WTC11 (cell line): ENCODE measurements around the gene SUPT4H1. TPM values are rescaled to one million over a fixed set of nuclear protein-coding genes. Genes with fewer than 3 reads are reported as not detected.

Experiments used
- ATAC-seq: fragments of 200-7000 bp; cut with Tn5 transposase; 2 replicates; pipeline ENCODE4 v1.10.0; 2021; ENCODE audit warnings: mild to moderate bottlenecking, moderate library complexity
- CTCF ChIA-PET: fragments of 300-600 bp; sonication (Branson Sonifier 250); formaldehyde crosslinking; loops from one replicate; lab custom pipeline; 2021; ENCODE audit warnings: antibody characterized with exemption; lab: Charles Lee
- POLR2A ChIA-PET: fragments of 350-600 bp; sonication (Branson Sonifier 250); formaldehyde crosslinking; loops from one replicate; lab custom pipeline; 2021; ENCODE audit warnings: antibody characterized with exemption; lab: Charles Lee
- DNase-seq: peaks from one replicate; pipeline ENCODE4 v3.0.0; 2021; ENCODE audit warnings: low spot score
- H3K27ac Mint-ChIP-seq: 2 replicates; pipeline ENCODE4 v1.8.0; 2021; ENCODE audit warnings: mixed read lengths
- H3K27me3 Mint-ChIP-seq: 2 replicates; pipeline ENCODE4 v1.8.0; 2021; ENCODE audit warnings: low read depth, mild to moderate bottlenecking, moderate library complexity, mixed read lengths
- H3K36me3 Mint-ChIP-seq: 2 replicates; pipeline ENCODE4 v1.8.0; 2021; ENCODE audit warnings: mixed read lengths
- H3K4me1 Mint-ChIP-seq: 2 replicates; pipeline ENCODE4 v1.8.0; 2022; ENCODE audit warnings: mixed read lengths
- H3K4me3 Mint-ChIP-seq: 2 replicates; pipeline ENCODE4 v1.8.0; 2021; ENCODE audit warnings: mild to moderate bottlenecking, moderate library complexity, mixed read lengths
- H3K9me3 Mint-ChIP-seq: 2 replicates; pipeline ENCODE4 v1.8.0; 2021; ENCODE audit warnings: mixed read lengths
- AFF4 ChIP-seq: sonication (generic); formaldehyde crosslinking; IDR thresholded peaks from 2 replicates; pipeline ENCODE4 v1.8.1; 2023; ENCODE audit warnings: mild to moderate bottlenecking, missing genetic modification reagents, borderline replicate concordance
- ATF1 ChIP-seq: sonication (generic); formaldehyde crosslinking; IDR thresholded peaks from 2 replicates; pipeline ENCODE4 v1.8.1; 2023; ENCODE audit warnings: mild to moderate bottlenecking, moderate library complexity, missing genetic modification reagents
- EMX1 ChIP-seq: fragments of 250-450 bp; sonication (Bioruptor Pico); IDR thresholded peaks from 2 replicates; pipeline ENCODE4 v1.8.0; 2021; ENCODE audit warnings: mild to moderate bottlenecking
- FOXP1 ChIP-seq: sonication (generic); formaldehyde crosslinking; IDR thresholded peaks from 2 replicates; pipeline ENCODE4 v1.8.0; 2022; ENCODE audit warnings: missing genetic modification reagents, mild to moderate bottlenecking, moderate library complexity, borderline replicate concordance
- JAZF1 ChIP-seq: fragments of 250-450 bp; sonication (Bioruptor Pico); IDR thresholded peaks from 2 replicates; pipeline ENCODE4 v1.9.0; 2021; ENCODE audit warnings: moderate library complexity, mild to moderate bottlenecking, inconsistent platforms
- MYBL2 ChIP-seq: sonication (generic); formaldehyde crosslinking; IDR thresholded peaks from 2 replicates; pipeline ENCODE4 v1.8.1; 2023; ENCODE audit warnings: mild to moderate bottlenecking, moderate library complexity, missing genetic modification reagents
- PRRX2 ChIP-seq: fragments of 250-450 bp; sonication (Bioruptor Pico); IDR thresholded peaks from 2 replicates; pipeline ENCODE4 v1.8.0; 2021; ENCODE audit warnings: mild to moderate bottlenecking
- TCF7 ChIP-seq: sonication (generic); formaldehyde crosslinking; IDR thresholded peaks from 2 replicates; pipeline ENCODE4 v1.8.0; 2022; ENCODE audit warnings: mild to moderate bottlenecking, low read depth, missing genetic modification reagents, moderate library complexity
- USF2 ChIP-seq: sonication (generic); formaldehyde crosslinking; IDR thresholded peaks from 2 replicates; pipeline ENCODE4 v1.8.1; 2023; ENCODE audit warnings: mild to moderate bottlenecking, missing genetic modification reagents, moderate library complexity
- ZNF138 ChIP-seq: sonication (generic); formaldehyde crosslinking; conservative IDR thresholded peaks from 2 replicates; pipeline ENCODE4 v1.8.1; 2022; ENCODE audit warnings: mild to moderate bottlenecking, moderate library complexity, missing genetic modification reagents
- ZNF232 ChIP-seq: sonication (generic); formaldehyde crosslinking; IDR thresholded peaks from 2 replicates; pipeline ENCODE4 v1.8.0; 2022; ENCODE audit warnings: mild to moderate bottlenecking, missing genetic modification reagents
- ZNF396 ChIP-seq: fragments of 250-450 bp; sonication (Bioruptor Pico); IDR thresholded peaks from 2 replicates; pipeline ENCODE4 v1.8.0; 2021; ENCODE audit warnings: mild to moderate bottlenecking, moderate library complexity, borderline replicate concordance
- total RNA-seq: library from RNA; stranded (reverse); gene quantifications from 3 replicates; pipeline ENCODE4 v1.2.3, GENCODE V29; 2021
- TF ChIP-seq, protein P1 (sequence below): sonication (generic); formaldehyde crosslinking; IDR thresholded peaks from 2 replicates; pipeline ENCODE4 v1.8.0; 2022; ENCODE audit warnings: mild to moderate bottlenecking, missing genetic modification reagents
- TF ChIP-seq, protein P2 (sequence below): fragments of 250-450 bp; sonication (Bioruptor Pico); IDR thresholded peaks from 2 replicates; pipeline ENCODE4 v1.9.0; 2021; ENCODE audit warnings: mild to moderate bottlenecking, borderline replicate concordance

The SUPT4H1 gene
- total RNA-seq, 1 experiment from 2014 or later = 85.5 TPM

DNA sequence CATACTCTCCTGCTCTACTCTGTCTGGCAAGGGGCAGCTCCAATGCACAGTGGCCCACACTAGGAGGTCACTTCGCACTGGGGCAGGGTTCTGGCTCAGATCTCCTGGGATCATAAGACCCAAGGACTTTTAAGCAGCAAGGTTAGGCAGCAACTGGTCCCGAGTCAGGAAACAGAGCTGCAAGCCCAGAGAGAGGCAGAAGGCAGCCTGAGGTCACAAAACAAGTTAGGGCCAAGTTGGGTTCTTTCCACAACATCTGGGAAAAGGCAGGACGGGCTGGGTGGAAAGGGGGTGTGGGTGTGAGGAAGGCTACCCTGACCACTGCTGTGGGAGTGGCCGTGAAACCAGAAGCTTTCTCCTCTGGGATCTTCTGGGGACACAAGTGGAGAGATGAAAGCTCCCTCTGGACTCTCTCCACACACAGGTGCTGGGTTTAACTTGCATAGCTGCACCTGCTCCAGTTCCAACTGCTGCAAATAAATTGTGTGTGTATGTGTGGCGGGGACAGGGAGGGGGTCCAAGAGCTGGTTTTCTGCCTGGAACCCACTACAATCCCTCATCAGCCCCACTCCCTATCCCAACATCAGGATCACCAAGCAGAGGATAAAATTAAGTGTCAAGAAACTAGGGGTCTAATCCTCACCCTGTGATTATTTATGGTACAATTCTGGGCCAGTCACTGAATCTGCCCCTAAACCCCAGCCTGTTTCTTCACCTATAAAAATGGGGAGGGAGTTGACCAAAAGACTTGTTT, 15.4 kb downstream of the SUPT4H1 start:
- ATAC-seq = no peak
- Mint-ChIP-seq H3K27me3 (no peaks in the 10 kb centered on the region; the same call in 1 of the 2 replicates), H3K27ac (no peak overlapping the region), H3K36me3 (no peaks in the 10 kb centered on the region), H3K4me1 (peaks cover 53% of the 10 kb centered on the region), H3K4me3 (no peak overlapping the region), H3K9me3 (no peaks in the 10 kb centered on the region)
- POLR2A ChIA-PET = interaction anchor here (0.9 to 5.3 kb wide), 6 partner anchors 9 to 81 kb away, joined by 3 to 61 read pairs (median 5); partner anchors contain the start of genes RNF43 and SUPT4H1
- CTCF ChIA-PET = interaction anchor here (0.6 to 5.8 kb wide), 7 partner anchors 10 to 81 kb away, joined by 3 to 36 read pairs (median 10); partner anchors contain the start of genes RNF43, SUPT4H1 and TSPOAP1
- TF ChIP-seq ZNF232 = no peak
- TF ChIP-seq JAZF1 (CRISPR knock-in tag) = no peak
- no peak for TF ChIP-seq TCF7
- no peak for TF ChIP-seq ZNF138 (CRISPR knock-in tag)
- no peak for TF ChIP-seq USF2 (CRISPR knock-in tag)
- no peak for TF ChIP-seq AFF4 (CRISPR knock-in tag)
- TF ChIP-seq ATF1 (CRISPR knock-in tag) = no peak
- TF ChIP-seq ZNF396 (CRISPR knock-in tag) = no peak
- TF ChIP-seq, protein P1, sequence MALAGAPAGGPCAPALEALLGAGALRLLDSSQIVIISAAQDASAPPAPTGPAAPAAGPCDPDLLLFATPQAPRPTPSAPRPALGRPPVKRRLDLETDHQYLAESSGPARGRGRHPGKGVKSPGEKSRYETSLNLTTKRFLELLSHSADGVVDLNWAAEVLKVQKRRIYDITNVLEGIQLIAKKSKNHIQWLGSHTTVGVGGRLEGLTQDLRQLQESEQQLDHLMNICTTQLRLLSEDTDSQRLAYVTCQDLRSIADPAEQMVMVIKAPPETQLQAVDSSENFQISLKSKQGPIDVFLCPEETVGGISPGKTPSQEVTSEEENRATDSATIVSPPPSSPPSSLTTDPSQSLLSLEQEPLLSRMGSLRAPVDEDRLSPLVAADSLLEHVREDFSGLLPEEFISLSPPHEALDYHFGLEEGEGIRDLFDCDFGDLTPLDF (CRISPR knock-in tag) = no peak
- no peak for TF ChIP-seq EMX1 (CRISPR knock-in tag)
- no peak for TF ChIP-seq PRRX2 (CRISPR knock-in tag)
- TF ChIP-seq FOXP1 = no peak
- no peak for TF ChIP-seq MYBL2
- TF ChIP-seq, protein P2, sequence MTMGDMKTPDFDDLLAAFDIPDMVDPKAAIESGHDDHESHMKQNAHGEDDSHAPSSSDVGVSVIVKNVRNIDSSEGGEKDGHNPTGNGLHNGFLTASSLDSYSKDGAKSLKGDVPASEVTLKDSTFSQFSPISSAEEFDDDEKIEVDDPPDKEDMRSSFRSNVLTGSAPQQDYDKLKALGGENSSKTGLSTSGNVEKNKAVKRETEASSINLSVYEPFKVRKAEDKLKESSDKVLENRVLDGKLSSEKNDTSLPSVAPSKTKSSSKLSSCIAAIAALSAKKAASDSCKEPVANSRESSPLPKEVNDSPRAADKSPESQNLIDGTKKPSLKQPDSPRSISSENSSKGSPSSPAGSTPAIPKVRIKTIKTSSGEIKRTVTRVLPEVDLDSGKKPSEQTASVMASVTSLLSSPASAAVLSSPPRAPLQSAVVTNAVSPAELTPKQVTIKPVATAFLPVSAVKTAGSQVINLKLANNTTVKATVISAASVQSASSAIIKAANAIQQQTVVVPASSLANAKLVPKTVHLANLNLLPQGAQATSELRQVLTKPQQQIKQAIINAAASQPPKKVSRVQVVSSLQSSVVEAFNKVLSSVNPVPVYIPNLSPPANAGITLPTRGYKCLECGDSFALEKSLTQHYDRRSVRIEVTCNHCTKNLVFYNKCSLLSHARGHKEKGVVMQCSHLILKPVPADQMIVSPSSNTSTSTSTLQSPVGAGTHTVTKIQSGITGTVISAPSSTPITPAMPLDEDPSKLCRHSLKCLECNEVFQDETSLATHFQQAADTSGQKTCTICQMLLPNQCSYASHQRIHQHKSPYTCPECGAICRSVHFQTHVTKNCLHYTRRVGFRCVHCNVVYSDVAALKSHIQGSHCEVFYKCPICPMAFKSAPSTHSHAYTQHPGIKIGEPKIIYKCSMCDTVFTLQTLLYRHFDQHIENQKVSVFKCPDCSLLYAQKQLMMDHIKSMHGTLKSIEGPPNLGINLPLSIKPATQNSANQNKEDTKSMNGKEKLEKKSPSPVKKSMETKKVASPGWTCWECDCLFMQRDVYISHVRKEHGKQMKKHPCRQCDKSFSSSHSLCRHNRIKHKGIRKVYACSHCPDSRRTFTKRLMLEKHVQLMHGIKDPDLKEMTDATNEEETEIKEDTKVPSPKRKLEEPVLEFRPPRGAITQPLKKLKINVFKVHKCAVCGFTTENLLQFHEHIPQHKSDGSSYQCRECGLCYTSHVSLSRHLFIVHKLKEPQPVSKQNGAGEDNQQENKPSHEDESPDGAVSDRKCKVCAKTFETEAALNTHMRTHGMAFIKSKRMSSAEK (CRISPR knock-in tag) = no peak
- TF ChIP-seq, all 79 proteins: peak for 0
- peak; percentile 8 for DNase-seq
